ENCODE results near the gene POLR1G.

- TF ChIP-seq CTCF (IDR thresholded peaks at IDR 0.05) = no peak
- TF ChIP-seq POLR2A (IDR thresholded peaks at IDR 0.05) = no peak
Observed at GRCh38 chr19:45442408-45442777, 35.9 kb downstream of the POLR1G start.

All from thyroid gland (tissue), 4 donors.